Choroid plexus epithelial cell (primary cell): ENCODE measurements around the gene BRD1.

Experiments used
- DNase-seq: peaks from one replicate; pipeline ENCODE4 v3.0.0-alpha.2; 2010; ENCODE audit warnings: low read depth
- H3K4me3 ChIP-seq: 2 replicates; pipeline ENCODE4 v1.5.1; 2011; ENCODE audit warnings: low read depth, mild to moderate bottlenecking, control low read depth, low read length, moderate library complexity
- CTCF ChIP-seq: conservative IDR thresholded peaks from 2 replicates; pipeline ENCODE4 v1.5.1; 2011; ENCODE audit warnings: low read depth, mild to moderate bottlenecking, control low read depth, inconsistent platforms, low read length, moderate library complexity

BRD1 gene

GRCh38 chr22:49760280-49760629, 67.4 kb downstream of the BRD1 start:
- DNase-seq = no peak
- H3K4me3 ChIP-seq = no peak overlapping the region
- no peak for TF ChIP-seq CTCF

GRCh38 chr22:49756676-49757075, 71.0 kb downstream of the BRD1 start:
- no peak for TF ChIP-seq CTCF
- no peak for DNase-seq
- H3K4me3 ChIP-seq = no peak overlapping the region

DNA sequence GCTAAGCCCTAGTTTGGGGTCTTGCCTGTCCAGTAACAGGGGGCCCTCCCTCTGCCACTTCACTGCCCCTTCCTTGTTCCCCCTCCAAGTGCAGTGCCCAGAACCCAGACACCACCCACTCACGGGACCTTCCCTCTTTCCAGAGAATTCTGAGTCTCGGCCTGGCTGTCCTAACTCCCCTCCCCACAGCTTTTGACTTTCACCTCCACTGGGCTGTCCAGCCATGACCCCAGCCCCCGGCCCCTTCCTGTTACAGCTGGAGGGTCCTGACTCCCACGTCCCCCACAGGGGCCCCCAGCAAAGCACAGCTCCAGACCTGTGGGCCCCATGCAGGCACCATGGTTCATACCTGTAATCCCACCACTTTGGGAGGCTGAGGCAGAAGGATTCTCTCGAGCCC, 71.5 kb downstream of the BRD1 start:
- H3K4me3 ChIP-seq = no peak overlapping the region
- no peak for TF ChIP-seq CTCF
- DNase-seq = no peak

DNA sequence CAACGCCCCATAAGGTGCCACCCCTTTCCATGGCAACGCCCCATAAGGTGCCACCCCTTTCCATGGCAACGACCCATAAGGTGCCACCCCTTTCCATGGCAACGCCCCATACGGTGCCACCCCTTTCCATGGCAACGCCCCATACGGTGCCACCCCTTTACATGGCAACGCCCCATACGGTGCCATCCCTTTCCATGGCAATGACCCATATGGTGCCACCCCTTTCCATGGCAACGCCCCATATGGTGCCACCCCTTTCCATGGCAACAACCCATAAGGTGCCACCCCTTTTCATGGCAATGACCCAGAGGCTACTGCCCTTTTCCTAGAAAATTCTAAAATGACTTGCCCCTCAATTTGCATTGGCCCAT, 72.1 kb downstream of the BRD1 start:
- no peak for DNase-seq
- no peak for TF ChIP-seq CTCF
- H3K4me3 ChIP-seq = no peak overlapping the region

- TF ChIP-seq CTCF = no peak
- no peak for DNase-seq
- no peak overlapping the region for H3K4me3 ChIP-seq
Measured at GRCh38 chr22:49754696-49755630, 72.7 kb downstream of the BRD1 start.

- H3K4me3 ChIP-seq = no peak overlapping the region
- DNase-seq = no peak
- no peak for TF ChIP-seq CTCF
Measured at GRCh38 chr22:49753961-49754695, 73.5 kb downstream of the BRD1 start.
